Stomach smooth muscle (tissue), 2 donors: ENCODE results near the gene FADS3.
"Not testable (repeated sequence)": the region's sequence is repeated elsewhere in the genome, so short reads cannot be mapped to it uniquely, and the experiment has no call there.

Experiments
- H3K27ac ChIP-seq: one replicate; pipeline ENCODE4 v1.7.0; 2013; ENCODE audit warnings: mild to moderate bottlenecking, low read length, inconsistent platforms
- H3K27me3 ChIP-seq, 2 donors: one replicate each; pipeline ENCODE4 v1.7.0; 2013; ENCODE audit warnings: low read length in 2 of 2; ENCODE audit not compliant: insufficient read depth in 2 of 2, control insufficient read depth in 1 of 2
- H3K36me3 ChIP-seq, 2 donors: one replicate each; pipeline ENCODE4 v1.7.0; 2013; ENCODE audit warnings: low read length in 2 of 2; ENCODE audit not compliant: control insufficient read depth in 2 of 2, insufficient read depth in 2 of 2
- H3K4me1 ChIP-seq: one replicate; pipeline ENCODE4 v1.7.0; 2013; ENCODE audit warnings: low read length; ENCODE audit not compliant: control insufficient read depth, insufficient read depth
- H3K4me3 ChIP-seq, 2 donors: one replicate each; pipeline ENCODE4 v1.7.0; 2013; ENCODE audit warnings: low read length in 2 of 2
- H3K9ac ChIP-seq, 2 donors: one replicate each; pipeline ENCODE4 v1.7.0; 2013; ENCODE audit warnings: low read length in 2 of 2, mild to moderate bottlenecking in 1 of 2
- H3K9me3 ChIP-seq, 2 donors: one replicate each; pipeline ENCODE4 v1.7.0; 2013; ENCODE audit warnings: low read length in 2 of 2; ENCODE audit not compliant: control insufficient read depth in 2 of 2
- donor health status: healthy.
- donor health status: Pancreatic carcinoma.

Gene FADS3

GRCh38 chr11:61885784-61886580, 5.4 kb downstream of the FADS3 start:
- Histone ChIP-seq H3K4me1 (peaks cover 28% of the 10 kb centered on the region), H3K27ac (no peak overlapping the region), H3K4me3 (no peak overlapping the region)

GRCh38 chr11:61885166-61885778, 6.1 kb downstream of the FADS3 start:
- Histone ChIP-seq H3K9ac (no peak overlapping the region), H3K27ac (no peak overlapping the region), H3K4me1 (peaks cover 21% of the 10 kb centered on the region), H3K9me3 (no peaks in the 10 kb centered on the region), H3K27me3 (no peaks in the 10 kb centered on the region), H3K4me3 (no peak overlapping the region), H3K36me3 (no peaks in the 10 kb centered on the region)

More at GRCh38 chr11:61885784-61886580, 5.4 kb downstream of the FADS3 start:
- H3K9me3 ChIP-seq: no peaks in the 10 kb centered on the region
- no peaks in the 10 kb centered on the region for H3K36me3 ChIP-seq
- H3K9ac ChIP-seq: no peak overlapping the region
- H3K27me3 ChIP-seq: no peaks in the 10 kb centered on the region

- H3K36me3 ChIP-seq: no peaks in the 10 kb centered on the region
- peaks cover 17% of the 10 kb centered on the region for H3K4me1 ChIP-seq
- H3K27ac ChIP-seq: no peak overlapping the region
- no peak overlapping the region for H3K9ac ChIP-seq
- H3K27me3 ChIP-seq: no peaks in the 10 kb centered on the region
- no peaks in the 10 kb centered on the region for H3K9me3 ChIP-seq
- H3K4me3 ChIP-seq: no peak overlapping the region
Measured at GRCh38 chr11:61883947-61884346, 7.4 kb downstream of the FADS3 start.

- H3K4me1 ChIP-seq: peaks cover 17% of the 10 kb centered on the region
- H3K4me3 ChIP-seq: no peak overlapping the region
- H3K9ac ChIP-seq: no peak overlapping the region
- no peaks in the 10 kb centered on the region for H3K9me3 ChIP-seq
- H3K27me3 ChIP-seq: no peaks in the 10 kb centered on the region
- H3K36me3 ChIP-seq: peaks cover 0 to 3% of the 10 kb centered on the region in 2 donors
- H3K27ac ChIP-seq: no peak overlapping the region
Measured at GRCh38 chr11:61883327-61883726, 8.0 kb downstream of the FADS3 start.

GRCh38 chr11:61882879-61883278, 8.5 kb downstream of the FADS3 start:
- H3K27ac ChIP-seq: no peak overlapping the region
- H3K9me3 ChIP-seq: no peaks in the 10 kb centered on the region
- peaks cover 12% of the 10 kb centered on the region for H3K4me1 ChIP-seq
- H3K27me3 ChIP-seq: no peaks in the 10 kb centered on the region
- no peak overlapping the region for H3K4me3 ChIP-seq
- H3K9ac ChIP-seq: no peak overlapping the region
- H3K36me3 ChIP-seq: peaks cover under 1 to 3% of the 10 kb centered on the region in 2 donors

- not testable (repeated sequence) for H3K4me1 ChIP-seq
Measured at GRCh38 chr11:61882267-61882666, 9.1 kb downstream of the FADS3 start.

GRCh38 chr11:61881397-61881796, 9.9 kb downstream of the FADS3 start:
- Histone ChIP-seq H3K9me3 (no peaks in the 10 kb centered on the region), H3K4me1 (no peaks in the 10 kb centered on the region), H3K36me3 (peaks cover 2 to 3% of the 10 kb centered on the region in 2 donors), H3K9ac (no peak overlapping the region), H3K27me3 (no peaks in the 10 kb centered on the region), H3K4me3 (no peak overlapping the region), H3K27ac (no peak overlapping the region)

More at GRCh38 chr11:61882267-61882666, 9.1 kb downstream of the FADS3 start:
- H3K36me3 ChIP-seq, H3K9me3 ChIP-seq, H3K4me3 ChIP-seq, H3K9ac ChIP-seq, H3K27me3 ChIP-seq, H3K27ac ChIP-seq: not testable (repeated sequence)

GRCh38 chr11:61880454-61880853, 10.9 kb downstream of the FADS3 start:
- Histone ChIP-seq H3K27ac (no peak overlapping the region), H3K4me1 (no peaks in the 10 kb centered on the region), H3K36me3 (peaks cover 2 to 3% of the 10 kb centered on the region in 2 donors), H3K9me3 (no peaks in the 10 kb centered on the region), H3K4me3 (no peak overlapping the region), H3K9ac (no peak overlapping the region), H3K27me3 (no peaks in the 10 kb centered on the region)

GRCh38 chr11:61880031-61880430, 11.3 kb downstream of the FADS3 start:
- H3K36me3 ChIP-seq: peaks cover 2 to 3% of the 10 kb centered on the region in 2 donors
- no peaks in the 10 kb centered on the region for H3K4me1 ChIP-seq
- no peak overlapping the region for H3K27ac ChIP-seq
- no peak overlapping the region for H3K4me3 ChIP-seq
- no peak overlapping the region for H3K9ac ChIP-seq
- H3K27me3 ChIP-seq: no peaks in the 10 kb centered on the region
- no peaks in the 10 kb centered on the region for H3K9me3 ChIP-seq

- H3K4me3 ChIP-seq: no peak overlapping the region
- no peak overlapping the region for H3K9ac ChIP-seq
- peaks cover 2 to 3% of the 10 kb centered on the region in 2 donors for H3K36me3 ChIP-seq
- H3K27ac ChIP-seq: no peak overlapping the region
- H3K27me3 ChIP-seq: no peaks in the 10 kb centered on the region
- no peaks in the 10 kb centered on the region for H3K9me3 ChIP-seq
- no peaks in the 10 kb centered on the region for H3K4me1 ChIP-seq
Measured at GRCh38 chr11:61879152-61879551, 12.2 kb downstream of the FADS3 start.

- H3K36me3 ChIP-seq: peaks cover 2 to 3% of the 10 kb centered on the region in 2 donors
- peaks cover 8% of the 10 kb centered on the region for H3K4me1 ChIP-seq
- peaks cover 0 to 3% of the 10 kb centered on the region in 2 donors for H3K27me3 ChIP-seq
- no peaks in the 10 kb centered on the region for H3K9me3 ChIP-seq
- H3K4me3 ChIP-seq: no peak overlapping the region
- no peak overlapping the region for H3K9ac ChIP-seq
- H3K27ac ChIP-seq: no peak overlapping the region
Measured at GRCh38 chr11:61875698-61876097, 15.6 kb downstream of the FADS3 start.
